NCI-H2227 (cell line): ENCODE measurements around the gene ZNF765.
"Not testable (repeated sequence)": the region's sequence is repeated elsewhere in the genome, so short reads cannot be mapped to it uniquely, and the experiment has no call there.

Experiments used
- DNase-seq: peaks from one replicate; lab custom pipeline; 2025; ENCODE audit not compliant: unreplicated experiment; lab: John Stamatoyannopoulos, UW

ZNF765 gene

DNA sequence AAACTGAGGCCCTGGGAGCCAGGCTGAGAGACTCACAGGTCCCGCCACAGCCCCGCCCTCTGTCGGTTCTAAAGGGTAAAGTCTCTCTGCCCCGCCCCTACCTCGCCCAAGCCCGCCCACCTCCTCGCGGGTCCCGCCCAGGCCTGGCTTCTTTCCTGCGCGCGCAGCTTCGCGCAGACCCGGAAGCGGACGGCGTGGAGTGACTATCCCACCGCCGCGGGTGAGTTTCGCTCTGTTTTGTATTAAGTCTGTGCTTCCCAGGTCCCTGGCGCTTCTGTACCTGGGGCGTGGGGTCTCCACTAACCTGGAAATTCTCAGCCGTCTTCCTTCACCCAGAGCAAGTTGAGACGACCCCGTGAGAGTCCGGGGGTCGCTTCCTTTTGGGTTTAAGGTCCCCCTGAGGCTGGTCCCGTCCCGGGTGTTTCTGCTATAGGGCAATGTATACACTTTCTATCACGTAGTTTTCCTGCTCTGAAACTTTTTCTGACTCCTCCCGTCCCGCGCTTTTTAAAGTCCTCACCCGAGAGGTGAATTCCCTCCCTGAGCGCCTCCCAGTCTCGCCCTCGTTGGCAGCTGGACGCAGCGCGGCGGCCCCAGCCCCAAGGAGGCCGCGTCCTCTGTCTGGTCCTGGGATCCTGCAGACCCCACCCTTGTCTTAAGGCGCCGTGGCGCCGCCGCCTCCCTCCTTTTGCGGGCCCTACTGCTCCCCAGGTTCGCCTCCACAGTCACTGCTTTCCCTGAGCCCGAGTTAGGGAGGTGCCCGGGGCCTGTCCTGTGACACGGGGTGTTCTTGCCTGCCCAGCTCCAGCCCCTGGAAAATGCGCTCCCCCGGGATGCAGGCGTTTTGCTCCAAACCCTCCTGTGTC is at the start of gene ZNF765:
Gene ZNF765, plus strand, starts transcription at position 176 of the 866 bp plus-strand sequence. CDS start 2,867 bp downstream, outside the sequence.
- peak; percentile 99 for DNase-seq

DNA sequence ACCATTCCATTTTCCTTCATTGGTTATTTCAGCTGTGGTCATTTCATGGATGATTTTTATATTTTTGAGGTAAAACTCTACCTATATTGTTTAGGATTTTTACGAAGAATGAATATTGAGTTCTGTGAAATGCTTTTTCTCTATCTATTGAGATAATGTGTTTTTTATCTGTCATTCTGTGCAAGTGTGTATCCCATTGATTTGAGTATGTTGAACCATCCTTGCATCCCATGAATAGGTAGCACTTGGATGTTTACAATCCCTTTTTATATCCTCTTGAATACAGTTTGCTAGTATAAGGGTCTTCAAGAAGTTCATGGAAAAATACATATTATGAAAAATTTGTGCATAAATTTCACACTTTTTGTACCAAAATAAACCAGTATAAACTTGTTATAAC is 39.2 kb upstream of the ZNF765 start:
- DNase-seq, result no peak

DNA sequence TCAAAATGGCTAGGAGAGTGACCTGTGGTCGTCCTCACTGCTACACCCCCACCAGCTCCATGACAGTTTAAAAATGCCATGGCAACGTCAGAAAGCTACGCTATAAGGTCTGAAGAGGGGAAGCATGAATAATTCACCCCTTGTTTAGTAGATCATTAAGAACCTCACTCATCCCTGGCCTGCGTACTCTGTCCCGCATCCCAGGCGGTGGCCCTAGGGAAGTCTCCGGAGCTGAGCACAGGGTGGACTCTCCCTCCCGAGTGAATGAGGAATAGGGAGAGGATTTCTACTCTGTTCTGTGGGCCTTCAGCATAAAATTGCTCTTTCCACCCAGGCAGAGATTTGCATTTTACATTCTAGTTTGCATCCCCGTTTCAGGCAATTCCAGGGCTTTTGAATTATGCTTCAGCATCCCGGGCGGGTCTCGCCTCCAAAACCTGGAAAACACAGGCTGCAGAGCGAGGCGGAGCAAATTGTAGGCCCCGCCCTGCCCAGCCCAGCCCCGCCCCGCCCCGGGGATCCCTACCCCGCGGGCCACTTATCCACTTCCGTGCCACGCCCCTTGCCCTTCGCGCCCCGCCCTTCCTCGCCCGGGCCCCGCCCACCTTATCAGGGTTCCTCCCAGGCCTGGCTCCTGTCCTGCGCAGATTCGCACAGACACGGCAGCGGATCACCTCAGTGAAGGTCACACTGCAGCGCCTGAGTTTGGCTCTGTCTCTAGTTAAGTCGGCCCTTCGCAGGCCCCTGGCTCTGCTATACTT is 36.9 kb upstream of the ZNF765 start:
- no peak for DNase-seq

DNA sequence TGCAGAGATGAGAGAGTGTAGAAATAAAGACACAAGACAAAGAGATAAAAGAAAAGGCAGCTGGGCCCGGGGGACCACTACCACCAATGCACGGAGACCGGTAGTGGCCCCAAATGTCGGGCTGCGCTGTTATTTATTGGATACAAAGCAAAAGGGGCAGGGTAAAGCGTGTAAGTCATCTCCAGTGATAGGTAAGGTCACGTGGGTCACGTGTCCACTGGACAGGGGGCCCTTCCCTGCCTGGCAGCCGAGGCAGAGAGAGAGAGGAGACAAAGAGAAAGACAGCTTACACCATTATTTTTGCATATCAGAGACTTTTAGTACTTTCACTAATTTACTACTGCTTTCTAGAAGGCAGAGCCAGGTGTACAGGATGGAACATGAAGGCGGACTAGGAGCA is 34.9 kb upstream of the ZNF765 start:
- not testable (repeated sequence) for DNase-seq

DNA sequence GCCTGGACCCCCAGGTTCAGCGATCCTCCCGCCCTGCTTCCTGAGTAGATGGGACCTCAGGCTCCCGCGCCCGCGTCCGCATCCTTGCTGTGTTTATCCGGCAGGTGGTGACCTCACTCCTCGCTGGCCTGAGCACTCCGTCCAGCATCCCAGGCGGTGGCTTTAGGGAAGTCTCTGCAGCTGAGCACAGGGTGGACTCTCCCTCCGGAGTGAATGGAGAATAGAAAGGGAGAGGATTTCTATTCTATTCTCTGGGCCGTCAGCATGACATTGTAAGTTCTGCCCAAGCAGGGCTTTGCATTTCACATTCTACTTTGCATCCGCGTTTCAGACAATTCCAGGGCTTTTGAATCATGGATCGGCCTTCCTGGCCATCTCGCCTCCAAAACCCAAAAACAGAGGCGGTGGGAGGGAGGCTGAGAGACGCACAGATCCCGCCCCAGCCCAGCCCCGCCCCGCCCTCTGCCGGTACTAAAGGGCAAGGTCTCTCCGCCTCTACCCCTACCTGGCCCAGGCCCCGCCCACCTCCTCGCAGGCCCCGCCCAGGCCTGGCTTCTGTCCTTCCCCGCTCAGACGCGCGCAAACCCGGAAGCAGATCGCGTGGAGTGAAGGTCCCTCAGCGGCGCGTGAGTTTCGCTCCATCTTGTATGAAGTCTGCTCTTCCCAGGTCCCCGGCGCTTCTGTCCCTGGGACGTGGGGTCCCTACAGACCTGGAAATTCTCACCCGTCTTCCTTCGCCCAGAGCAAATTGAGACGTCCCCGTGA is 29.6 kb upstream of the ZNF765 start, which contains the start of gene ZNF525:
Gene ZNF525, plus strand, starts transcription at position 572 of the 765 bp plus-strand sequence. CDS start 6,577 bp downstream, outside the sequence.
- DNase-seq, result peak; percentile 99

DNA sequence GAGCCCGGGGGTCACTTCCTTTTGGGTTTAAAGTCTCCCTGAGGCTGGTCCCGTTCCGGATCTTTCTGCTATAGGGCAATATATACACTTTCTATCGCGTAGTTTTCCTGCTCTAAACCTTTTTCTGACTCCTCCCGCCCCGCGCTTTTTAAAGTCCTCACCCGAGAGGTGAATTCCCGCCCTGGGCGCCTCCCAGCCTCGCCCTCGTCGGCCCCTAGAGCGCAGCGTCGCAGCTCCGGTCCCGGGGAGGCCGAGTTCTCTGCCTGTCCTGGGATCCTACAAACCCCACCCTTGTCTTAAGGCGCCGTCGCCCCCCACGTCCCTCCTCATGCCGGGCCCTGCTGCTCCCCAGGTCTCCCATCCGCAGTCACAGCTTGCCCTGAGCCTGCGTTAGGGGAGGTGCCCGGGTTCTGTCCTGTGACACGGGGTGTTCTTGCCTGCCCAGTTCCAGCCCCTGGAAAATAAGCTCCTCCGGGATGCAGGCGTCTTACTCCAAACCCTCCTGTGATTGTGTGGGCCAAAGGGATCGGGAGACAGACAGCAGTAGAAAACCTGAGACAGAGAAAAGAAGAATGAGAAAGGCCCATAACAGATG is 29.0 kb upstream of the ZNF765 start:
- peak; percentile 82 for DNase-seq

DNA sequence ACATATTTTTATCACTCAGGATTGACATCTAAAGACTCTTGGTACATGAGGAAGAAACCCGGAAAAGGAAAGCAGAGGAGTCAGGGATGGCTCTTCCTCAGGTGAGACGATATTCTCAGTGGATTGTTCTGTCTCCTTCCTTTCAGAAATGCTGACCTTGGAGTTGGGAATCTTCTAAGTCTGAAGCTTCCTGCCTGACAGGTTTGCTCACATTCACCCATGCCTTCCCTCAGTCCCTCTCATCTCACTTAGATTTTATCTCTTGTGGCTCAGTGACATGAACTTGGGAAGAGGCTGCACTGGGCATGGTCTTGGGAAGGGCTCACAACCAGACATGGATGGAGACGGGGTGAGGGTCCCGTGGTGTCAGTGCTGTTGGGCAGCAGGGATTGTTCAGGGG is 22.8 kb upstream of the ZNF765 start:
- DNase-seq, result no peak

DNA sequence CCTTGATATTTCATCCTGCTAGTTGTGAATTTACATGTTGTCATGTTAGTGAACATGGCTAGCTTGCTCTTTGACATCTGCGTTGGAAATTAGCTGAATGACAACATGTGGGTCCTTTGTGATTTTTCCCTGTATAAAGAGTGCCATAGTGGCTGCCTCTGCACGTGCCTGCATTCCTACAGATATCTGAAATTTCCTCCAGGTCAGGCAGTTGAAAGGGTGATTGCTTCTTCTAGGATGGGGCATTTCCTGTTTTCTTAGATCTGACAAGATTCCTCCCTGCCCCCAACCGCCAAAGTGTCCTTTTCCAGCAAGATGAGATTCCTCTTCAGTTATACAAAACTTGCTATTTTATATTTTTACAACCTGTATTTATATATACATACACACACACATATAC is 20.7 kb upstream of the ZNF765 start:
- DNase-seq, result no peak

DNA sequence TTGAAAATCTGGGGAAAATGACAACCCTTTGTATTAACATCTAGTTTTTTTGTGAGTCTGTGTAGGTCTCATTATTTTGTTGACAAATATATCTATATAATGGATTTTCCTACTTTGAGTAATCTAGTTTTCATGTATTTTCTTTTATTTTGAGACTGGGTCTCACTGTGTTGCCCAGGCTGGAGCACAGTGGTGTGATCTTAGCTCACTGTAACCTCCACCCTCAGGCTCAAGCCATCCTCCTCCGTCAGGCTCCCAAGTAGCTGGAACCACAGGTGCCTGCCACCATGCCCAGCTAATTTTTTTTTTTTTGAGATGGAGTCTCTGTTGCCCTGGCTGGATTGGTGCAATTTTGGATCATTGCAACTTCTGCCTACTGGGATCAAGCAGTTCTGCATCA is 20.2 kb upstream of the ZNF765 start:
- no peak for DNase-seq

DNA sequence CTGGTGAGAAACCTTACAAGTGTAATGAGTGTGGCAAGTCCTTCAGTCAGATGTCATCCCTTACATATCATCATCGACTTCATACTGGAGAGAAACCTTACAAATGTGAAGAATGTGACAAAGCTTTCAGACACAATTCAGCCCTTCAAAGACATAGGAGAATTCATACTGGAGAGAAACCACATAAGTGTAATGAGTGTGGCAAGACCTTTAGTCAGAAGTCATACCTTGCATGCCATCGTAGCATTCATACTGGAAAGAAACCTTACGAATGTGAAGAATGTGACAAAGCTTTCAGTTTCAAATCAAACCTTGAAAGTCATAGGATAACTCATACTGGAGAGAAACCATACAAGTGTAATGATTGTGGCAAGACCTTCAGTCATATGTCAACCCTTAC is 13.6 kb upstream of the ZNF765 start:
- DNase-seq, result no peak

DNA sequence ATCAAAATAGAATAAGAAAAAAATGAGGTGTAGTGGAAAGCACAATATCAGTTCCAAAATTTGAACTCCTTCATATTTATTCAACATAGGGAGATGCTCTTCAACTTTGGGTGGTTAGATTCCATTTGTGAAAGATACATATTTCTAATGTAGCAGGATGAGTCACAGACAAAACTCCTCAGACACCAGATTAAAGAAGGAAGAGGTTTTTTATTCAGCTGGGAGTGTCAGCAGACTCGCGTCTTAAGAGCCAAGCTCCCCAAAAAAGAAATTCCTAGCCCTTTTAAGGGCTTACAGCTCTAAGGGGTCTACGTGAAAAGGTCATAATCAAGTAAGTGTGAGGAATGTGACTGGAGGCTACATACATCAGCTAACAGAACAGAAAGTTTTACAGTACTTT is 6.8 kb upstream of the ZNF765 start:
- DNase-seq, result no peak

DNA sequence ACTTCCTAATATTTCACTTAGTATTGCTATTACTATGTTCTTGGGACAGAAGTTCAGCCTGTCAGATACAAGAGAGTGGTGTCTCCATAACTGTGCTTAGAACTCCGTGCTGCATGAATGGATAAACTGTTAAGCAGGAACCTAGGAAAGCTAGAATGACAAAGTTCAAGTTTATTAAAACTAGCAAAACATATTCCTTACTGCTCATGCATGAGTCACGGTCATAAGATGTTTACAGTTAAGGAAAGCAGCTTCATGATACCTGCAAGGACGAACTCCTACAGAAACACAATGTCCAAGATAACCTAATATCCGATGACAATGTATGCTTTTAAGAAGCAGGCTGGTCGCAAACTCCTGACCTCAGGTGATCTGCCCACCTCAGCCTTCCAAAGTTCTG is 6.0 kb upstream of the ZNF765 start:
- DNase-seq, result no peak

DNA sequence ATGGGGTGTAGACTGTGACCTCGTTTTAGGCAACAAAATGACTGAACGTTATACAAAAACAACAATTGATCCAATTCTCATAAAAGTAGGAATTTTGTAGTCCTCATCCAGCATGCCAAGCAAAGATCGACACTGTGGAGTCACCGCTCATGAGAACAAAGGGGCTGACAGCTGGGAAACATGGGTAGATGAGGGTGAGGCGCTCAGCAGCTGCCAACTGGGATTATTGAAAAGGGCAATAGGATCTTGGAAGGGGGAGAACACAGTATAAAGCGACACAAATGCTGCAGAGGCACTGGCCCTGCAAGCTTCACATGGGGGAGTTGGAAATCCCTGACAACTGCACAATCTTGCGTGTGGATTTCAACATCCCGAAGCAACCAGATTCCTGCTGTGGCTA is 5.4 kb upstream of the ZNF765 start:
- no peak for DNase-seq

DNA sequence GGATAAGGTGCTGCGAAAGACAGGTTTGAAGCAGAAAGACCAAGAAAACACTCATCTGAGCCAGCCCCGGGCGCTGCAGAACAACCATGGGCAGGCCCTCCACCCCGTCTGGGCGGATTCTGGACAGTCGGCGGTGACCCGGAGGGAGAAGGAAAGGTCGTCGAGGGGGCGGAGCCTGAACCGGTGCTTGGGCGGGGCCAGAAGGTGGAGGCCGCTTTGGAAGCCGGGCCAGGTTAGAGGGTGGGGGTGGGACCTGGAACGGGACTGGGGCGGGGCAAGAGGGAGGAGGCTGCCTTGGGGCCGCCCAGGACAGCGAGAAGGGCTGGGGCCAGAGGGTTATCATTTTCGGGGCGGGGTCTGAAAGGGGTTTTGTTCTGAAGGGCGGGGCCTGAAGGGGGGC is 5.0 kb upstream of the ZNF765 start:
- no peak for DNase-seq

DNA sequence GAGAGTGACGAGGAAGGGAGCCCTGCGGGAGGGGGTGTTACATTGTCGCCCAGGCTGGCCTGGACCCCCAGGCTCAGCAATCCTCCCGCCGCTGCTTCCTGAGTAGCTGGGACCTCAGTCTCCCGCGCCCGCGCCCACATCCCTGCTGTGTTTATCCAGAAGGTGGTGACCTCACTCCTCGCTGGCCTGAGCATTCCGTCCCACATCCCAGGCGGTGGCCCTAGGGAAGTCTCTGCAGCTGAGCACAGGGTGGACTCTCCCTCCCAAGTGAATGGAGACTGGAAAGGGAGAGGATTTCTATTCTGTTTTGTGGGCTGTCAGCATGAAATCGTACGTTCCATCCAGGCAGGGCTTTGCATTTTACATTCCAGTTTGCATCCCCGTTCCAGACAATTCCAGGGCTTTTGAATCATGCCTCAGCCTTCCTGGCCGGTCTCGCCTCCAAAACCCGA is 401 bp upstream of the ZNF765 start:
- peak; percentile 79 for DNase-seq

DNA sequence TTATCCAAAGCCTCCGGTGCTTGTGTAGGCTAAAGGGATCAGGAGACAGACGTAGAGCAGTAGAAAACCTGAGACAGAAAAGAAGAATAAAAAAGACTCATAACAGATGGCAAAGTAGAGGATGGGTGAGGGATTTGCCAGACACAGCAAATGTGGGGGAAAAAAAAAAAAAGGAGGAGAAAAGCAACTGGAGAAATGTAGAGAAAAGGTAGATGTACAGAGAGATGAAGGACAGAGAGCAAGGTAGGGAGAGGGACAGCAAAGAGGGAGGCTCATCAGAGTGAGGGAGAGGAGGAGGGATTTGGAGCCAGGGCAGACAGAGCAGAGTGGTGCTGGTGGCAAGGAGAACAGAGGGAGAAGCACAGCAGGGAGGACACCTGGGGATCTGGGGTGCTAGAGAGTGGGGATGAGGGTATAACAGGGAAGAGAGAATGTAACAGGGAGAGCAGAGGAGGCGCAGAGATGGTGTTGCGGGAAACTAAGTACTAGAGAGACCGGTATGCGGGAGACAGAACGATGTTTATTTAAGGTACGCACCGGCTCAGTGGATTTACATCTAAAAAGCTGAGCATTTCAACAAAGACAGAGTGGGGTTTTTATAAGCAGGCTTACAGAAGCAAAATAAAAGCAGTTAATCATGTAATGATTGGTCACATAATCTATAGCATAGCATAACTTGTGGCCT is 1.0 kb downstream of the ZNF765 start:
- DNase-seq, result not testable (repeated sequence)

DNA sequence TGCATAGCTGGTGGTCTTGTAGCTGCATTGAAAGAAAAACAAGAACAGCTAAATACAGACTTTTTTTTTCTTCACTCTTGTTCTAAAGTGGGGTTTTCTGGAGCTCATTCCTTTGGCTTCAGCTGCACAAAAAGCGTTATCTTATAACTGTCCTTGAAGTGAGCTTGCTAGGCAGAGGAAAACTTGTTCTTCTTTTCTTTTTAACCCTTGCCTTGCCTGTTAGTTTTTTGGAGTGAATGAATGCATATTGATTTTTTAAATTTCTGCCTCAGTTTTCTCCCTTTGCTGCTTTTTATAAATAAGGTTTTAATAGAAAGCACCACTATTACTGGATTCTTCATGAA is 1.5 kb downstream of the ZNF765 start:
- no peak for DNase-seq

DNA sequence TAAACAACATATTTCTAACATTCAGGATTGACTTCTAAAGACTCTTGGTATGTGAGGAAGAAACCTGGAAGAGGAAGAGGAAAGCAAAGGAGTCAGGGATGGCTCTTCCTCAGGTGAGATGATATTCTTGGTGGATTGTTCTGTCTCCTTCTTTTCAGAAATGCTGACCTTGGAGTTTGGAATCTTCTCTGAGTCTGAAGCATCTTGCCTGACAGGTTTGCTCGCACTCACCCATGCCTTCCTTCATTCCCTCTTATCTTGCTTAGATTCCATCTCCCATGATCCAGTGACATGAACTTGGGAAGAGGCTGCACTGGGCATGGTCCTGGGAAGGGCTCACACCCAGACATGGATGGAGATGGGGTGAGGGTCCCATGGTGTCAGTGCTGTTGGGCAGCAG is 3.0 kb downstream of the ZNF765 start:
- not testable (repeated sequence) for DNase-seq

DNA sequence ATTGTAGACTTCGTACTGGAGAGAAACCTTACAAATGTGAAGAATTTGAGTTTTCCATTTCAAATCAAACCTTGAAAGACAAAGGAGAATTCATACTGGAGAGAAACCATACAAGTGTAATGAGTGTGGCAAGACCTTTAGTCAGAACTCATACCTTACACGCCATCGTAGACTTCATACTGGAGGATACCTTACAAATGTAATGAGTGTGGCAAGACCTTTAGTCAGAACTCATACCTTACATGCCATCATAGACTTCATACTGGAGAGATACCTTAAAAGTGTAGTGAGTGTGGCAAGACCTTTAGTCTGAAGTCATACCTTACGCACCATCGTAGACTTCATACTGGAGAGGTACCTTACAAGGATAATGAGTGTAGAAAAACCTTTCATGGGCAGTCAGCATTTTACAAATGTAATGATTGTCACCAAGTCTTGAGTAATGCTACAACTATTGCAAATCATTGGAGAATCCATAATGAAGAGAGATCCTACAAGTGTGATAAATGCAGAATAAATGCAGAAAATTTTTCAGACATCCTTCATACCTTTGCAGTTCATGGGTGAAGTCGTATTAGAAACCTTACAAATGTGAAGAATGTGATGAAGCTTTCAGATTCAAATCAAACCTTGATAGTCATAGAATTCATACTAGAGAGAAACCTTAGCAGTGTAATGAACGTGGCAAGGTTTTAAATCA is 14.7 kb downstream of the ZNF765 start:
- DNase-seq, result no peak
